ENCODE measurements around the gene TRAPPC2. TPM values are rescaled to one million over a fixed set of nuclear protein-coding genes. Genes with fewer than 3 reads are reported as not detected.
"Not testable (repeated sequence)": the region's sequence is repeated elsewhere in the genome, so short reads cannot be mapped to it uniquely, and the experiment has no call there.

Gene TRAPPC2
- total RNA-seq, 1 experiment from 2014 or later = 10.2 TPM

DNA sequence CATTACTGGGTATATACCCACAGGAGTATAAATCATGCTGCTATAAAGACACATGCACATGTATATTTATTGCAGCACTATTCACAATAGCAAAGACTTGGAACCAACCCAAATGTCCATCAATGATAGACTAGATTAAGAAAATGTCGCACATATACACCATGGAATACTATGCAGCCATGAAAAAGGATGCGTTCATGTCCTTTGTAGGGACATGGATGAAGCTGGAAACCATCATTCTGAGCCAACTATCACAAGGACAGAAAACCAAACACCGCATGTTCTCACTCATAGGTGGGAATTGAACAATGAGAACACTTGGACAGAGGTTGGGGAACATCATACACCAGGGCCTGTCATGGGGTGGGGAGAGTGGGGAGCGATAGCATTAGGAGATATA lies 54.7 kb downstream of the TRAPPC2 start:
- DNase-seq (ENCODE audit: low spot score); ATAC-seq; POLR2A ChIA-PET; H3K4me1 Mint-ChIP-seq; H3K9me3 Mint-ChIP-seq; H3K36me3 Mint-ChIP-seq; H3K4me3 Mint-ChIP-seq; CTCF ChIA-PET; H3K27me3 Mint-ChIP-seq (ENCODE audit: low read depth); H3K27ac Mint-ChIP-seq: not testable (repeated sequence)

- ChIA-PET CTCF (no interaction called here), POLR2A (no interaction called here)
- Mint-ChIP-seq H3K4me3 (no peak overlapping the region), H3K27ac (no peak overlapping the region), H3K9me3 (no peaks in the 10 kb centered on the region), H3K27me3 (ENCODE audit: low read depth) (peaks cover 2% of the 10 kb centered on the region; the same call in 1 of the 2 replicates), H3K4me1 (no peaks in the 10 kb centered on the region), H3K36me3 (no peaks in the 10 kb centered on the region)
- DNase-seq (ENCODE audit: low spot score) (no peak), ATAC-seq (no peak)
- TF ChIP-seq HMGXB4 (CRISPR knock-in tag; IDR thresholded peaks at IDR 0.05) (no peak), SOX15 (CRISPR knock-in tag; IDR thresholded peaks at IDR 0.05) (no peak), CBFB (CRISPR knock-in tag; IDR thresholded peaks at IDR 0.05; ENCODE audit: low read depth) (no peak), E2F4 (CRISPR knock-in tag; IDR thresholded peaks at IDR 0.05; ENCODE audit: borderline replicate concordance, low read depth) (no peak), ELF4 (CRISPR knock-in tag; IDR thresholded peaks at IDR 0.05; ENCODE audit: low read depth) (no peak), ZNF263 (CRISPR knock-in tag; IDR thresholded peaks at IDR 0.05; ENCODE audit: low read depth) (no peak), FOXK1 (CRISPR knock-in tag; IDR thresholded peaks at IDR 0.05) (no peak), ZNF317 (CRISPR knock-in tag; IDR thresholded peaks at IDR 0.05; ENCODE audit: borderline replicate concordance, low read depth) (no peak), MXD4 (CRISPR knock-in tag; IDR thresholded peaks at IDR 0.05; ENCODE audit: borderline replicate concordance) (no peak), GTF2I (CRISPR knock-in tag; conservative IDR thresholded peaks at IDR 0.05) (no peak)
- TF ChIP-seq, protein P1, sequence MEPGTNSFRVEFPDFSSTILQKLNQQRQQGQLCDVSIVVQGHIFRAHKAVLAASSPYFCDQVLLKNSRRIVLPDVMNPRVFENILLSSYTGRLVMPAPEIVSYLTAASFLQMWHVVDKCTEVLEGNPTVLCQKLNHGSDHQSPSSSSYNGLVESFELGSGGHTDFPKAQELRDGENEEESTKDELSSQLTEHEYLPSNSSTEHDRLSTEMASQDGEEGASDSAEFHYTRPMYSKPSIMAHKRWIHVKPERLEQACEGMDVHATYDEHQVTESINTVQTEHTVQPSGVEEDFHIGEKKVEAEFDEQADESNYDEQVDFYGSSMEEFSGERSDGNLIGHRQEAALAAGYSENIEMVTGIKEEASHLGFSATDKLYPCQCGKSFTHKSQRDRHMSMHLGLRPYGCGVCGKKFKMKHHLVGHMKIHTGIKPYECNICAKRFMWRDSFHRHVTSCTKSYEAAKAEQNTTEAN (CRISPR knock-in tag; IDR thresholded peaks at IDR 0.05) = no peak
- TF ChIP-seq, protein P2, sequence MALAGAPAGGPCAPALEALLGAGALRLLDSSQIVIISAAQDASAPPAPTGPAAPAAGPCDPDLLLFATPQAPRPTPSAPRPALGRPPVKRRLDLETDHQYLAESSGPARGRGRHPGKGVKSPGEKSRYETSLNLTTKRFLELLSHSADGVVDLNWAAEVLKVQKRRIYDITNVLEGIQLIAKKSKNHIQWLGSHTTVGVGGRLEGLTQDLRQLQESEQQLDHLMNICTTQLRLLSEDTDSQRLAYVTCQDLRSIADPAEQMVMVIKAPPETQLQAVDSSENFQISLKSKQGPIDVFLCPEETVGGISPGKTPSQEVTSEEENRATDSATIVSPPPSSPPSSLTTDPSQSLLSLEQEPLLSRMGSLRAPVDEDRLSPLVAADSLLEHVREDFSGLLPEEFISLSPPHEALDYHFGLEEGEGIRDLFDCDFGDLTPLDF (CRISPR knock-in tag; IDR thresholded peaks at IDR 0.05) = no peak
These were observed 57.5 kb downstream of the TRAPPC2 start for GRCh38 chrX:13676885-13677284.

DNA sequence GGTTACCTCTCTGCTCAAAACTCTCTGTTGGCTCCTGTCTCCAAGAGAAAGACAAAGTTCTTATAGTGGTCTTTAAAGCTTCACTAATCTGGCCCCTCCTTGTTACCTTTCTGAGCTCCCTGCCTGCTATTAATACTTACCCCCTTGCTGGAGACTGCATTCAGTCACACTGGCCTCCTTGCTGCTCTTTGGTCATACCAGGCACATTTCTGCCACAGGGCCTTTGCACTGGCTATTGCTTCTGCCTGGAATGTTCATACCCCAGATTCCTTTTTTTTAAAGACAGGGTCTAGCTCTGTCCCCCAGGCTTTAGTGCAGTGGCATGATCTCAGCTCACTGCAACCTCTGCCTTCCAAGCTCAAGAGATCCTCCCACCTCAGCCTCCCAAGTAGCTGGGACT lies 61.4 kb downstream of the TRAPPC2 start:
- POLR2A ChIA-PET = no interaction called here
- H3K36me3 Mint-ChIP-seq = no peaks in the 10 kb centered on the region
- CTCF ChIA-PET = no interaction called here

More for the DNA sequence above, 61.4 kb downstream of the TRAPPC2 start:
- no peak for DNase-seq (ENCODE audit: low spot score)
- no peak overlapping the region for H3K27ac Mint-ChIP-seq
- no peak for TF ChIP-seq TEAD4 (CRISPR knock-in tag; IDR thresholded peaks at IDR 0.05)
- no peak for TF ChIP-seq SMAD3 (CRISPR knock-in tag; IDR thresholded peaks at IDR 0.05; ENCODE audit: borderline replicate concordance)
- TF ChIP-seq, protein P3, sequence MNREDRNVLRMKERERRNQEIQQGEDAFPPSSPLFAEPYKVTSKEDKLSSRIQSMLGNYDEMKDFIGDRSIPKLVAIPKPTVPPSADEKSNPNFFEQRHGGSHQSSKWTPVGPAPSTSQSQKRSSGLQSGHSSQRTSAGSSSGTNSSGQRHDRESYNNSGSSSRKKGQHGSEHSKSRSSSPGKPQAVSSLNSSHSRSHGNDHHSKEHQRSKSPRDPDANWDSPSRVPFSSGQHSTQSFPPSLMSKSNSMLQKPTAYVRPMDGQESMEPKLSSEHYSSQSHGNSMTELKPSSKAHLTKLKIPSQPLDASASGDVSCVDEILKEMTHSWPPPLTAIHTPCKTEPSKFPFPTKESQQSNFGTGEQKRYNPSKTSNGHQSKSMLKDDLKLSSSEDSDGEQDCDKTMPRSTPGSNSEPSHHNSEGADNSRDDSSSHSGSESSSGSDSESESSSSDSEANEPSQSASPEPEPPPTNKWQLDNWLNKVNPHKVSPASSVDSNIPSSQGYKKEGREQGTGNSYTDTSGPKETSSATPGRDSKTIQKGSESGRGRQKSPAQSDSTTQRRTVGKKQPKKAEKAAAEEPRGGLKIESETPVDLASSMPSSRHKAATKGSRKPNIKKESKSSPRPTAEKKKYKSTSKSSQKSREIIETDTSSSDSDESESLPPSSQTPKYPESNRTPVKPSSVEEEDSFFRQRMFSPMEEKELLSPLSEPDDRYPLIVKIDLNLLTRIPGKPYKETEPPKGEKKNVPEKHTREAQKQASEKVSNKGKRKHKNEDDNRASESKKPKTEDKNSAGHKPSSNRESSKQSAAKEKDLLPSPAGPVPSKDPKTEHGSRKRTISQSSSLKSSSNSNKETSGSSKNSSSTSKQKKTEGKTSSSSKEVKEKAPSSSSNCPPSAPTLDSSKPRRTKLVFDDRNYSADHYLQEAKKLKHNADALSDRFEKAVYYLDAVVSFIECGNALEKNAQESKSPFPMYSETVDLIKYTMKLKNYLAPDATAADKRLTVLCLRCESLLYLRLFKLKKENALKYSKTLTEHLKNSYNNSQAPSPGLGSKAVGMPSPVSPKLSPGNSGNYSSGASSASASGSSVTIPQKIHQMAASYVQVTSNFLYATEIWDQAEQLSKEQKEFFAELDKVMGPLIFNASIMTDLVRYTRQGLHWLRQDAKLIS (CRISPR knock-in tag; IDR thresholded peaks at IDR 0.05; ENCODE audit: borderline replicate concordance) = no peak
- 0 out of 2 replicates have a peak, but pooled peaks have one; percentile 39 for TF ChIP-seq GTF2I (CRISPR knock-in tag; conservative IDR thresholded peaks at IDR 0.05)
- no peak for TF ChIP-seq TP53 (CRISPR knock-in tag; IDR thresholded peaks at IDR 0.05)
- TF ChIP-seq, protein P4, sequence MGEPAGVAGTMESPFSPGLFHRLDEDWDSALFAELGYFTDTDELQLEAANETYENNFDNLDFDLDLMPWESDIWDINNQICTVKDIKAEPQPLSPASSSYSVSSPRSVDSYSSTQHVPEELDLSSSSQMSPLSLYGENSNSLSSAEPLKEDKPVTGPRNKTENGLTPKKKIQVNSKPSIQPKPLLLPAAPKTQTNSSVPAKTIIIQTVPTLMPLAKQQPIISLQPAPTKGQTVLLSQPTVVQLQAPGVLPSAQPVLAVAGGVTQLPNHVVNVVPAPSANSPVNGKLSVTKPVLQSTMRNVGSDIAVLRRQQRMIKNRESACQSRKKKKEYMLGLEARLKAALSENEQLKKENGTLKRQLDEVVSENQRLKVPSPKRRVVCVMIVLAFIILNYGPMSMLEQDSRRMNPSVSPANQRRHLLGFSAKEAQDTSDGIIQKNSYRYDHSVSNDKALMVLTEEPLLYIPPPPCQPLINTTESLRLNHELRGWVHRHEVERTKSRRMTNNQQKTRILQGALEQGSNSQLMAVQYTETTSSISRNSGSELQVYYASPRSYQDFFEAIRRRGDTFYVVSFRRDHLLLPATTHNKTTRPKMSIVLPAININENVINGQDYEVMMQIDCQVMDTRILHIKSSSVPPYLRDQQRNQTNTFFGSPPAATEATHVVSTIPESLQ (CRISPR knock-in tag; IDR thresholded peaks at IDR 0.05) = no peak
- no peak for ATAC-seq
- peaks cover 2% of the 10 kb centered on the region; the same call in 1 of the 2 replicates for H3K27me3 Mint-ChIP-seq (ENCODE audit: low read depth)
- no peaks in the 10 kb centered on the region for H3K4me1 Mint-ChIP-seq
- no peak overlapping the region for H3K4me3 Mint-ChIP-seq
- no peaks in the 10 kb centered on the region for H3K9me3 Mint-ChIP-seq

Measured in WTC11 (cell line).